GM19438 (cell line): ENCODE results near the gene TDRD10.

ENCODE experiments used
- ATAC-seq: cut with Tn5 transposase; IDR thresholded peaks from one replicate; pipeline ENCODE4 v1.9.1; 2021; ENCODE audit warnings: low read depth; ENCODE audit not compliant: unreplicated experiment

The TDRD10 gene

DNA sequence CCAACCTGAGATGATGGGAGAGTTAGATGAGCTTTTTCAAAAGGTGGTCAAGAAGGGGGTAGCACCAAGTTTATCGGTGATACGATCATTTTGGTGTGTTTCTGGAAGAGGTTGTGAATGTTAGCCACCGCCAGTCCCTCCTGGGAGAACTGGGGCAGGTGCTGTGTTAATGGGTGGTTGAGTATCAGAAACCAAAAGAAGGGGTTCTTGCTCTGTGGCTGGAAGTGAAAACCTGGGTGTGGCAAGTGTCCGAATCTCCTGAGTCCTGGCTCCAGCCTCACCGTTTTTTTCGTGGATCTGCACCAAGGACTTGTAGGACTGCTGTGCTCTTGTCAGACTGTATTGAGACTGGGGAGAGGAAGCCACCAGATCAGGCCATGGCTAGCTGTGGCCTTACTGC, 48.6 kb downstream of the TDRD10 start:
- ATAC-seq: no peak

DNA sequence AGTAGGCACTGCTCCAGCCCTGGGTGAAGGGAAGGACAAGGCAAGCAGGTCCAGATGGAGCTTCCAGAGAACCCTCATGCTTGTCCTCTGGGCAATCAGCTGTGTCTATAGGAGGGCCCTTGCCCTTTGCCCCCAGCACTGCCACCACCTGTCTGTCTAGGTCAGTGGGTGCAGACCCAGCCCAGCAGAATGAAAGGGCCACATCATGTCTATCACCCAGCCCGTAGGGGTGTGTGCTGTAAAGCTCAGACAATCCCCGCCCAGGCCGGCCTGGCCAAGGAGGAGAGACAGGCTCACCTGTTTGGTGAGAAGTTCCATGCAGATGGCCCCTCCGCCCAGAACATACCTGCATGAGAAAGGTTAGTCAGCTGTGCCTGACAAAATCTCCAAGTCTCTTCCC, 49.5 kb downstream of the TDRD10 start:
- ATAC-seq: no peak

DNA sequence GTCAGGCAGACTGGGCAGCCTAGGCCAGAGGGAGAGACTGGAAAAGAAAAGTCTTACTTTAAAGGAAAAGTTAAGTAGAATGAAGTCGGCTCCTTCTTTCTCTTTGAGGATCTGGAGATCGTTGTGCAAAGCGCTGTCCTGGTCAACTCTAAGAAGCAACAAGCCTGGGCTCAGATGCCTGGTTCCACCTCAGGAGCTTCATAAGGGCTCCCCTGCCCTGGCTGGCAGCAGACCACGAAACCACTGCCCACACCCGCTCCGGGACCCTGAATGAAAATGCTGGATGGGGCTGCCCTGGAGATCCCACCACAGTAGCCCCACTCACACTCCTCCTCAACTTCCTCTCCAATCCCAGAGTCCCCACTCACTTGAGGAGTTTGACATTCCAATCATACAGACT, 50.0 kb downstream of the TDRD10 start:
- no peak for ATAC-seq

DNA sequence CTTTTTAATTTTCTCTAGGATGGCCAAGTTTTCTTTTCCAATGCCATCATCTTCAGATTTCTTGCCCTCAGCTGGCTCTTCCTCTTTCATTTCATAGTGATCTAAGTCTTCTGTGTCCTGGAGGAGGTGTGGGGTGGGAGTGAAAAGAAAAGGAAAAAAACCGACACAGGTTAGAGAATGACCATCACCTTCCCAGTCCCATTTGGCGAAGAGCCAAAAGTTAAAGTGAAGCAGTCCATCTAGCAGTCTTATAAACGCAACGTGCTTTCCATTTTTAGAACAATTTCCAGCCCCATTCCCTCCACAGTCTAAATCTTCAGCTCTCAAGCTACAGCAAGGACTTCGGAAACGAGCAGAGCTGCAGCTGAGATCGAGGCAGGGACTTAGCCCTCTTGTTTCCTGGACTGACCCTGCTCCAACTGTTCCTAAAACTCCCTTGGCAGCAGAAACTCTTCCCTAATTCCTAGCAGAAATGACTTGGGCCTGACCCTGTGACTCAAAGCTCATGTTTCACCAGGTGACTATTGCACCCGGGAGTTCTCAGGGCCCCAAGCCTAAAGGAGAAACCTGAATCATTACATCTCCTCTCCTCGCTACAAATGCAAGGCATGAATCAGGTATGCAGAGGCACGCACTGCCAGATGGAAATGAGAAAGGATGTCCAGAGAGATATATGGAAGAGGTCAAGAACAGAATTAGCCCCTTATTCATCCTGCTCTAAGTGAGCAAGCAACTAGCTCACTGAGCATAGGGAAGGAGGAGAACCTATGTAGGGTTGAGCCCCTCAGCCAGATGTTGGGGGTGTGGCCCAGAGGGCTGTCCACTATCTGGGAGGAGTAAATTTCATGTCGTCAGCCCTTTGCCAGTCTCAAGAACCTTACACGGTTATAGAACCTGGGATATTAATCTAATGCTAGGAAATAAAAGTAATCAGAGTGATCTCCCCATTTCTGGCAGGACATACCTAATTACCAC, 51.3 kb downstream of the TDRD10 start:
- no peak for ATAC-seq

DNA sequence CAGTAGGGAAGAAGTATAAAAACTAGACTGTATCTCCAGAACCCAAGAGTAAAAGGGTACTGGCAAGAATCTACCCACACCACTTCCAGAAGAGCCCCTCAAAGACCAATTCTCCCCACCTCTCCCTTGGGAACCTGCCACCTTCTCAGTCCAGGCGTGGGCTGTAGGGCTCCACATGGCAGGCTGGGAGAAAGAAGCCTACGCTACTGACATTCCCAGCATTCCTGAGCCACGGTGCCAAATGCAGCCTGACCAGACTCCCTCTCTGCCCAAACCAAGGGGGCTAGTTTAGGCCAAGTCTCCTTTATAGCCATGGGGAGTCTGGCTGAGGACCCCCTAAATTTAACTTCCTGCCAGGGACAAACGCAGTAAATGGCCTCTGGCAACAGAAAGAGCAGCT, 54.4 kb downstream of the TDRD10 start:
- no peak for ATAC-seq

DNA sequence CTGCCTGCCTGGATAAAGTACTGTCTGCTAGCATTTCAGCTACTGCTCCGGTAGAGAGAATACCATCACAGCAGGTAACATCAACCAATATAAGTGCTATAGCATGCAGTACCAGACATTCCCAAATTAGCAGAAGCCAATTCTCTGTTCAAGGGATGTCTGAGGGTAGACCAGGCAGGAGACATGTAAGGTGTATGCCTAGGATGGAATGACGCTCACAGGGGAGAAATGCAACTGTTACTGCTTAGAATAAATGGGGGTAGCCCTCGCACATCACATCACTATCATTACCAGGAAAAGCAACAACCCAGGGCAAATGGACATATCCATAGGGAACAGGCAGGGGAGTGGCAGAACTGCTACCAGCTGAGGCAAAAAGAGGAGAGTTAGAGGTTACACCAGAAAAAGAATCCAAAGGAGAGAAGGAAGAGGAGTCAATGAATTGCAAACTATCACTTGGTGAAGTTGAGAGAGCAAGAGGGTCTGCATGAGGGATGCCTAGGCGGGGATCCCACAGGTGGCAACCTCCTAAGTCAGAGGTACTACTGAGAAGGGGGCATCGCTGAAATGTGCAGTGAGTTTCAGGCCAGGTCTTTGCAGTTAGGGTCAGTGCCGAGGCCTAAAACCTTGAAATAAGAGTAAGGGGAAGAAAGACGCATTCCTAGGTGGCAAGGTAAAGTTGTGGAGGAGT, 55.4 kb downstream of the TDRD10 start:
- ATAC-seq: no peak

DNA sequence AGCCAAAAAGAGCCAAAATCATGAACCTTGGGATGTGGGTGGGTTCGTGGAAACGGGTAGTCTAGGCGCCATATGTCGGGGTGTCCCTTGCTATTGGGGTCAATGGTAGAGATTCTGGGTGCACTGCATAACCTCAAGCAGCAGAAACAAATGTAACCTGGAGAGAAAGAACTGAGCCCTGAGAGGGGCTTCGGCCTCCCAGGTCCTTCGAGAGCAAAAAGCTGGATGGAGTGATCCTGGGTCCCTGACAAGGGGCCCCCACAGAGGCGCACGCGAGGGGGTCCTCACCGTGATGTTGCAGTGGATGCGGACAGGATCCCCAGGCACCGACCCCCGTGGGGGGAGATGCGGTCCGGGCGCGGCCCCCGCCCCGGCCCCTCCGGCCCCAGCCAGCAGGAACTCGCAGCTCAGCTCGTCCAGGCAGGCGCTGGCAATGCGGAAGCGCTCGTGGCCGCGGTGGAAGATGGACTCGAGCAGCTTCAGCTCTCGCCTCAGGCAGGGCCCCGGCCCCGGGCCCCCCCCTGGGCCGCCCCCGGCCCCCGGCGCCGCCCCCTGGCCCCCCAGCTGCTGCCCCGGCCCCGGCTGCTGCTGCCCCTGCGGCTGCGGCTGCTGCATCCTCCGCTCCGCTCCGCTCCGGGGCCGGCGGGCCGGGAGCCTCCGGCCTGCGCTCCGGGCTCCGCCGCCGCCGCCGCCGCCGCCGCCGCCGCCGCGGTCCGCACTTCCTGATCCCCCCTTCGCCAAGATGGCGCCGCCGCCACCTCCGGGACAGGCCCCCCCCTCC, 56.1 kb downstream of the TDRD10 start, which contains the start of gene UBE2Q1:
UBE2Q1 (minus strand) TSS at position 724 of the 781 bp plus-strand sequence; CDS start at position 615, 109 bp downstream.
- ATAC-seq: peak; percentile 9

DNA sequence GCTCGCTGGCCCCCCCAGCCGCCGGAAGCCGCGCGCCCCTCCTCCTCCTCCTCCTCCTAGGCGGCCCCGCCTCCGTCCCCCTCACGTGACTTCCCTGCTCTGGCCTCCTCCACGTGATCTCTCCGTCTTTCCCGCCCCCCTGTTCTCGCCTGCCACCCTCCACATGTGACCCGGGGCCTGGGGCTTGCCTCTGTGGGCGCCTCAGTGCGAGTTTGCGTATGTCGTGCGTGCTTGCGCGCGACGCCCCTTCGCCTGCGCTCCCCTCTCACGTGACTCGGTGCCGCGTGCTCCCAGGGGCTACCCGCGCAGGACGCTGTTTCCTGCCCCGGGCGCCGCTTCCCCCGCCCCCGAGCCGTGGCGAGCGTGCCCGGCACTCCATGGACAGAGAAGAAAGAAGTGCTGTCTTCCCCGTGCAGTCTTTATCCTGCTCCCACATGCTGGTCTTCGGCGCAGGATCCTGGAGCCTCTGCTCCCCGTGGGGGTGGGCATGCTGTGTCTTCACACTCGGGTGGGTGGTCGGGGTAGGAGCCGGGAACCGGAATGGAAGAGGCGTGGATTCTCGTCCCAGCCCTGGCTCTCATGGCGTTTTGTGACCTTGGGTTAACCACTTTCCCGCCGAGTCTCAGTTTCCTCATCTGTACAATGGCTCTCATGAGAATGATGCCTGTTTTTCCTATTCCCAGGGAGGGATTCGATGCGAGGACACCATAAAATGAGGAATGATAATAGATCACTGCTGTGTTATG, 56.9 kb downstream of the TDRD10 start:
- ATAC-seq: peak; percentile 85

DNA sequence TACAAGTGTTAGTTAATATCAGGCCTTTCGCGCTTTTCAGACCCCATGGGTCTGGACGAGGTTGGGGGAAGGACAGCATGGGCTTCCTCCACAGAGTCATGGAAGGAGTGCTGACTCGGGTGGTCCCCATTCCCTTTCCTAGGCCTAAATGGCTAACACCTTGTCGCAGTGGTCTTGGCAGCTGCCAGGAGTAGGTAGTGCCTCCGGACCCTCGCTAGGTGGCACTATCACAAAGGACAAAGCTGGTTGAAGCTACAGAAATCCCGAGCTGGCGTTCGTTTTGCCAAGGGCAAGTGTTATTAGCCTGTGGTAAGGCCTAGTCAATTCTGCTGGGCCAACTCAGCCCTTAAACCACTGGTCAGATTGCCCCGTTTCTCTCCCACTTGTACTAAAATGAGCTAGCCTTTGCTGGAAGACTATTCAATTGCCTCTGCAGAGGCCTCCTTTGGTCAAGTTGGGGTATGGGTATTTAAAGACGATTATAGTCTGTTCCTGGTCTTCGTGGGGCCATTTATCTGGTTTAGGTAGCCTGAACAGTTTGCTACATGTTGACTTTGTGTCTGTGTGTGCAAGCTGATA, 57.5 kb downstream of the TDRD10 start:
- no peak for ATAC-seq

DNA sequence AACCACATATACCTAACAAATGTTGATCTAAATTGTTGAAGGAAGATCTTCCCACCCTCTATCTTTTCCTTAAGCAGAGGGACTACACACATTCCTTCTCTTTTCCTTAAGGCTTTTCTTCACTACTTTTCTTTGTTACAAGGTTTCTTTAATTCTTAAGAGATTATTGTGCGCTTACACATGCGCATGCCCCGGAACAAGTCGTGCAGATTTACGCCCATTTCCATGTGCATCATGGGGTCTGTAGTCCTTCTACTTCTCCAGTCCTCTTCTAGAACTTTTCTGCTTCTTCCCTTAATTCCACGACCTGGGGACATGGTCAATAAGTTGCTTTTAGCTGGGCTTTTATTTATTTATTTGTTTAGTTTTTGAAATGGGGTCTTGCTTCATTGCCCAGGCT, 63.9 kb downstream of the TDRD10 start:
- no peak for ATAC-seq

DNA sequence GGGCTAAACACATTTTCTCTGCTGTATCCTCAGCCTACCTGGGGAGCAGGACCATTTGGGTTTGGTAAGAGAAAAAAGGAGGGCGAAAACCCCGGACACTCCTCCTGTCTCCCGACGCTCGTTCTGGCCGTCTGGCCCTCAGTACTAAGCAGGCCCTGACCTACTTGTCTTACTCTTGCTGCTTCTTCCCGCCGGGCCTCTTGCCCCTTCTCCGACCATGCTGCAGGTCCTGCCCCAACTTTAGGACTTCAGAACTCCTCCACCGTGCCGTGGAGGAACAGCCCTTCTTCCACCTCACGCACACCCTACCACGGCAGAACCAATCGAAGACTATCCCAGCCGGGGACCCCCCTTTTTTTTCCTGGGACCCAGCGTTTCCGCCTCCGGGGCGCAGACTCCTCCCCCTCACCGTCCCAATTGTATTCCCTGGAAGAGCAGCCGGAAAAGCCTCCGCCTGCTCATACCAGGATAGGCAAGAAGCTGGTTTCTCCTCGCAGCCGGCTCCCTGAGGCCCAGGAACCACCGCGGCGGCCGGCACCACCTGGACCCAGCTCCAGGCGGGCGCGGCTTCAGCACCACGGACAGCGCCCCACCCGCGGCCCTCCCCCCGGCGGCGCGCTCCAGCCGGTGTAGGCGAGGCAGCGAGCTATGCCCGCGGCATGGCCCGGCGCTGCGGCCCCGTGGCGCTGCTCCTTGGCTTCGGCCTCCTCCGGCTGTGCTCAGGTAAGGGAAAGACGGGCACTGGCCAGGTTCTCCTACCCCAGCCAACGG, 65.6 kb downstream of the TDRD10 start, which contains the start of gene CHRNB2:
CHRNB2 (plus strand) TSS at position 393 of the 771 bp plus-strand sequence; CDS start at position 660, 267 bp downstream.
- no peak for ATAC-seq

DNA sequence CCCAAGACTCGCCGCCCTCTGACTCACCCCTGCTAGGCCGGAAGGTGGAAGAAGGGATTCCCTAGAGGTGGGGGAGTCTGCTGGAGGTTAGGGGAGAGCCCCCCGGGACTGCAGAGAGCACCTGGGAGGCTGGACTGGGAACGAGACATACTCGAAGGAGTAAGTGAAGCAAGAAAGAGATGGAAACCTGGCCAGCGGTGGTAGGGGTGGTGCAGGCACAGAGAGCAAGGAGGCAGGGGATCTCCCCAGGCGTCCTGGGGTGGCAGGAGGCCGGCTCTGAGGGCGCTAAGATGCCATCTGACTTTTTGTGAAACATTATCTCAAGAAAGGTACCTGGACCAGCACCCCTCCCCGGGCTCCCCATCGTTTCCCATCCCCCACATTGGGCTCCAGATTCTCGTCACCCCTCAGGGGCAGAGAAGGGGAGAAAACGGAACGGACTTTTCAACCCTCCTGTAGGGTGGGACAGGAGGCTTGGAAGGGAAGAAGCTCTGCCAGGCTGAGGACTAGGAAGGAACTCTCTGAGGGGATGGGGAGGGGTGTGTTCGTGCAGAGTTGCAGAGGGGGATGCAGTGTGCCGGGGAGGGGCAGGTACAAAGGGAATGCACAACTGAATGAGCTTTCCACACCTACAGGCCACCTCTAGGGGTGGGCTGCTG, 66.3 kb downstream of the TDRD10 start:
- ATAC-seq: no peak

DNA sequence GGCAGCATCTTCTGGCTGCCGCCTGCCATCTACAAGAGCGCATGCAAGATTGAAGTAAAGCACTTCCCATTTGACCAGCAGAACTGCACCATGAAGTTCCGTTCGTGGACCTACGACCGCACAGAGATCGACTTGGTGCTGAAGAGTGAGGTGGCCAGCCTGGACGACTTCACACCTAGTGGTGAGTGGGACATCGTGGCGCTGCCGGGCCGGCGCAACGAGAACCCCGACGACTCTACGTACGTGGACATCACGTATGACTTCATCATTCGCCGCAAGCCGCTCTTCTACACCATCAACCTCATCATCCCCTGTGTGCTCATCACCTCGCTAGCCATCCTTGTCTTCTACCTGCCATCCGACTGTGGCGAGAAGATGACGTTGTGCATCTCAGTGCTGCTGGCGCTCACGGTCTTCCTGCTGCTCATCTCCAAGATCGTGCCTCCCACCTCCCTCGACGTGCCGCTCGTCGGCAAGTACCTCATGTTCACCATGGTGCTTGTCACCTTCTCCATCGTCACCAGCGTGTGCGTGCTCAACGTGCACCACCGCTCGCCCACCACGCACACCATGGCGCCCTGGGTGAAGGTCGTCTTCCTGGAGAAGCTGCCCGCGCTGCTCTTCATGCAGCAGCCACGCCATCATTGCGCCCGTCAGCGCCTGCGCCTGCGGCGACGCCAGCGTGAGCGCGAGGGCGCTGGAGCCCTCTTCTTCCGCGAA, 69.4 kb downstream of the TDRD10 start:
- no peak for ATAC-seq

DNA sequence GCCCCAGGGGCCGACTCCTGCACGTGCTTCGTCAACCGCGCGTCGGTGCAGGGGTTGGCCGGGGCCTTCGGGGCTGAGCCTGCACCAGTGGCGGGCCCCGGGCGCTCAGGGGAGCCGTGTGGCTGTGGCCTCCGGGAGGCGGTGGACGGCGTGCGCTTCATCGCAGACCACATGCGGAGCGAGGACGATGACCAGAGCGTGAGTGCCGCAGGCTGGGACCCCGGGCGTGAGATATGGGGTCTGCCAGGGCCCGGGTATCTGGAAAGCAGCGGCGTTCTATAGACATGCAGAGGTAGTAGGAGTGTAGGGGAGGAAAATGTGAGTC, 69.9 kb downstream of the TDRD10 start:
- ATAC-seq: no peak

DNA sequence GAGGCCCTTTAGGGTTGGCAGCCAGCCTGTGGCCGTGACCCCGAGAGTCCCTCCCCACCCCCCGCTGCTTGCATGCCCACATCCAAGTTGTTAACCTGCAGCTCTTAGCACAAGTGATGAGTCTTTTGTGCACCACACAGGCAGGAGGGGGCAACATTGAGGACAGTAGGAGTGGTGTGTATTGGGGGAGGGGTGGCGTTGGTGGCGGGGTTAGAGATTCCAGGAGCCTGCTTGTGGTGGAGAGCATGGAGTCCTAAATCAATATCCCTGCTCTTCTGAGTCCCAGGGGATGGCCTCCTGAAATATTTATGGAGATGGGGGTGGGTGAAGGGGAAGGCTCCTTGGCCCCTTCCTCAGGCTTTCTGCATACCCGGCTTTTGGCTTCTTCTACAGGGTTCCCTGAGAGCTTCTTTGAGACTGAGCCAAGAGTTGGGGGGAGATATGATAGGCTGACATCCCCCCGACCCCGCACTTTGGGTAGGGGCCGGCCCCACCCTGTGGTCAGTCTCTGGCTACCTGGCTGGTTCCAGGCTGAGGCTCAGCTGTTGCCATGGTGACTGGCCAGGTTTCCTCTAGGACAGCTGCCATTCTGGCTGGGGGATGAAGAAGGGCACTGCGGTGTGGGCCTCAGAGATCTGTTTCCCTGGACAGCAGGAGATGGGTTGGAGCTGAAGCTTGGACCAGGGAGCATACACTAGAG, 70.6 kb downstream of the TDRD10 start:
- ATAC-seq: no peak

DNA sequence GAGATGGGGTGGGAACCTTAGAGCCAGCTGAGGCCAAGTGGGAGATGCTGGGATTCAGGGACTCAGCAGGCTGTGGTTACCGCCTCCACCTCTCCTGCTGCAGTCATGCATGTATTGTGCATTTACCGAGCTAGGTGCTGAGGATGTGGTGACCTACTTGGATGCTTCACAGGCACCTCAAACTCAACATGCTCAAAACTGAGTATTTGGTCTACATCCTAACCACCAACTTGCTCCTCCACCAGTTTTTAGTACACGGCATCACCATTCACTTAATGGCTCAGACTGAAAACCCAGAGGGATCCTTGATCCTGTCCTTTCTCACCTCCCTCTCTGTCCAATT, 71.1 kb downstream of the TDRD10 start:
- ATAC-seq: no peak

DNA sequence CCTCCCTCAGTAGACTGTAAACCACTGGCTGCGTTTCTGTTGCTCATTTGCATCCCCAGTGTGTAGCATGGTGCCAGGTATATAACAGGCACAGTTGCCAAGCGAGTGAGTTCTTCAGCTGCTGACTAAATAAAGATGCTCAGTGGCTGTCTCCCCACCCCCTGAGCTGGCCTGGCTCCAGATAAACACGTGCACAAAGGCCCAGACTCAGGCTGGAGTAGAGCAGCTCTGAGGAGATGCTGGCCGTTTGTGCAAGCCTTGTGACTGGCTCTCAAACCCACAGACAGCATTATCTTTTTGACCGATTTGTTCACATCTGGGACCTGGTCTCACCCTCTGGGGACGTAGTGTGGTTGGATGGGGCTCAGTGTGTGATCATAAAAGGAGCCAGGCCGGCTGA, 72.7 kb downstream of the TDRD10 start:
- ATAC-seq: no peak
